T-cell (primary cell): ENCODE measurements around the gene TOM1L2. TPM values are rescaled to one million over a fixed set of nuclear protein-coding genes. Genes with fewer than 3 reads are reported as not detected.

Experiments
- ATAC-seq, 4 experiments: fragments of 200-7000 bp in 3 of 4; fragments of 150-1000 bp in 1 of 4; cut with Tn5 transposase; replicated peaks in 1 of 4; 1 replicate in 3 of 4; 2 replicates in 1 of 4; pipeline ENCODE4 v1.10.0; 2021; ENCODE audit warnings: moderate library complexity in 3 of 4, mild to moderate bottlenecking in 2 of 4, moderate number of reproducible peaks in 1 of 4
- CTCF ChIA-PET, 2 donors: fragments of 300-600 bp; sonication (Branson Sonifier 250); formaldehyde crosslinking; loops; one replicate each; lab custom pipeline; 2022; ENCODE audit warnings: antibody characterized with exemption in 2 of 2; lab: Charles Lee
- POLR2A ChIA-PET, 2 donors: fragments of 300-600 bp; sonication (Branson Sonifier 250); formaldehyde crosslinking; loops; one replicate each; lab custom pipeline; 2022; ENCODE audit warnings: antibody characterized with exemption in 2 of 2; lab: Charles Lee
- DNase-seq, 35 experiments: peaks; one replicate each; pipeline versions ENCODE4 v3.0.0 to v3.0.0-alpha.2; 2013 to 2023
- H3K27ac ChIP-seq: one replicate; pipeline ENCODE4 v1.5.1; 2013; ENCODE audit warnings: low read length
- H3K27me3 ChIP-seq, 2 experiments: replicated peaks in 1 of 2; 1 replicate in 1 of 2; 2 replicates in 1 of 2; pipeline versions ENCODE4 v1.6.1 to v1.7.0; 2013; ENCODE audit warnings: low read length in 1 of 2, mixed read lengths in 1 of 2; ENCODE audit not compliant: control insufficient read depth in 2 of 2, insufficient read depth in 2 of 2; ENCODE audit errors: extremely low read depth in 1 of 2
- H3K36me3 ChIP-seq, 2 donors: 1 replicate in 1 of 2; 2 replicates in 1 of 2; pipeline versions ENCODE4 v1.6.1 to v1.7.0; 2013; ENCODE audit warnings: low read length in 1 of 2; ENCODE audit not compliant: control insufficient read depth in 2 of 2, insufficient read depth in 1 of 2; ENCODE audit errors: extremely low read depth in 1 of 2
- H3K4me1 ChIP-seq, 2 experiments: 1 replicate in 1 of 2; 2 replicates in 1 of 2; pipeline versions ENCODE4 v1.6.1 to v1.7.0; 2013; ENCODE audit warnings: low read length in 2 of 2, mixed read lengths in 1 of 2; ENCODE audit not compliant: insufficient read depth in 2 of 2, control insufficient read depth in 1 of 2; ENCODE audit errors: extremely low read depth in 1 of 2
- H3K4me3 ChIP-seq, 2 donors: 1 replicate in 1 of 2; 2 replicates in 1 of 2; pipeline versions ENCODE4 v1.5.1 to v1.7.0; 2013; ENCODE audit warnings: mild to moderate bottlenecking in 2 of 2, low read length in 1 of 2, moderate library complexity in 1 of 2; ENCODE audit not compliant: control insufficient read depth in 1 of 2; ENCODE audit errors: extremely low read depth in 1 of 2
- H3K9me3 ChIP-seq: 2 replicates; pipeline ENCODE4 v1.7.0; 2013
- H3K27ac Mint-ChIP-seq, 2 donors: one replicate each; pipeline ENCODE4 v1.8.0; 2020 to 2021; ENCODE audit warnings: mild to moderate bottlenecking in 2 of 2, mixed read lengths in 2 of 2
- H3K27me3 Mint-ChIP-seq, 2 donors: one replicate each; pipeline ENCODE4 v1.8.0; 2021 to 2022; ENCODE audit warnings: mixed read lengths in 2 of 2
- H3K36me3 Mint-ChIP-seq: one replicate; pipeline ENCODE4 v1.8.0; 2021; ENCODE audit warnings: mixed read lengths
- H3K4me1 Mint-ChIP-seq, 3 donors: one replicate each; pipeline ENCODE4 v1.8.0; 2020 to 2022; ENCODE audit warnings: mixed read lengths in 3 of 3, mild to moderate bottlenecking in 1 of 3
- H3K4me3 Mint-ChIP-seq, 3 donors: one replicate each; pipeline ENCODE4 v1.8.0; 2020 to 2022; ENCODE audit warnings: mild to moderate bottlenecking in 3 of 3, mixed read lengths in 3 of 3, moderate library complexity in 3 of 3
- H3K9me3 Mint-ChIP-seq, 3 donors: one replicate each; pipeline ENCODE4 v1.8.0; 2020 to 2022; ENCODE audit warnings: mixed read lengths in 3 of 3
- WGBS: methylation state at CpG from one replicate; pipeline ENCODE4 v1.1.5; 2013; ENCODE audit warnings: missing lambda C conversion rate; ENCODE audit not compliant: insufficient coverage; 5-methylcytosine and 5-hydroxymethylcytosine counted together
- total RNA-seq, 35 experiments: library from RNA in 6 of 35; stranded (reverse) in 6 of 35; fragments of 120-200 nt in 1 of 35; gene quantifications; one replicate each; pipeline versions ENCODE4 v1.2.1 to v1.2.4 and lab custom pipeline; 2013 to 2026

TOM1L2 gene
- total RNA-seq, 5 donors from 2014 or later (not counting 1 experiment from before 2014, with no cell fraction given) = 57.5 to 71.5 (median 61.9) TPM

DNA sequence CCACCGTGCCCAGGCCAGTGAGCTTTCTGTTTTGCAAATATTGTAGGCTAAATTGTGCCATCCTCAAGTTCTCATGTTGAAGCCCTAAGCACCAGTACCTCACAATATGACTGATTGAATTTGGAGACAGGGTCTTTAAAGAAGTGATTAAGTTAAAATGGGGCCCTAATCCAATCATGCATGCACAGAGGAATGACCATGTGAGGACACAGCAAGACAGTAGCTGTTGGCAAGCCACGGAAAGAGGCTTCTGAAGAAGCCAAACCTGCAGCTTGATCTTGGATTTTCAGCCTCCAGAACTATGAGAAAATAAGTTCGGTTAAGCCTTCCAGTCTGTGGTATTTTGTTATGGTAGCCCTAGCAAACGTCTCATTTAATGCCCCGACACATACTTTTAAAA is 24.9 kb downstream of the TOM1L2 start:
- H3K27ac ChIP-seq = no peak overlapping the region
- no peaks in the 10 kb centered on the region for H3K9me3 ChIP-seq
- ChIA-PET POLR2A (no interaction called here), CTCF (no interaction called here)
- peaks cover 5 to 9% of the 10 kb centered on the region in 2 experiments for H3K4me1 ChIP-seq
- H3K27ac Mint-ChIP-seq = no peak overlapping the region
- 100% methylated on average over 1 of the region's 5 CpGs for WGBS
- peaks cover 9% of the 10 kb centered on the region for H3K36me3 Mint-ChIP-seq
- no peaks in the 10 kb centered on the region for H3K27me3 Mint-ChIP-seq
- no peak overlapping the region for H3K4me3 ChIP-seq
- no peaks in the 10 kb centered on the region for H3K36me3 ChIP-seq
- peaks cover 45 to 69% (median 50%) of the 10 kb centered on the region in 3 donors for H3K4me1 Mint-ChIP-seq
- DNase-seq = no peak
- no peak for ATAC-seq
- H3K27me3 ChIP-seq = no peaks in the 10 kb centered on the region
- no peaks in the 10 kb centered on the region for H3K9me3 Mint-ChIP-seq
- H3K4me3 Mint-ChIP-seq = no peak overlapping the region

DNA sequence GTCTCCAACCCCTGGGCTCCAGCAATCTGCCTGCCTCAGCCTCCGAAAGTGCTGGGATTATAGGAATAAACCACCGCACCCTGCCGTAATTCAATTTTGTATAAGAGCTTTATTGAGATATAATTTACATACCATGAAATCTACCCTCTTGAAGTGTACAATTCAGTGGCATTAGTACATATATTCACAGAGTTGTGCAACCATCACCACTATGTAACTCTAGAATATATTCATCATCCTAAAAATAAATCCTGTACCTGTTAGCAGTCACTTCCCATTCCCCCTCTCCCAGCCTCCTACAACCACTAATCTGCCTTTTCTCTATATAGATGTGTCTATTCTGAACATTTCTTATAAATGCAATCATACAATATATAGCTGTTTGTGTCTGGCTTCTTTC is 26.1 kb downstream of the TOM1L2 start:
- CTCF ChIA-PET = interaction anchor here in 1 of 2 donors (1.0 kb wide), 1 partner anchor 14 kb away, joined by 3 read pairs; no protein-coding TSS in a partner anchor
- H3K27me3 Mint-ChIP-seq = no peaks in the 10 kb centered on the region
- Histone ChIP-seq H3K9me3 (no peaks in the 10 kb centered on the region), H3K27me3 (no peaks in the 10 kb centered on the region), H3K4me1 (peaks cover 5 to 9% of the 10 kb centered on the region in 2 experiments), H3K4me3 (no peak overlapping the region), H3K36me3 (no peaks in the 10 kb centered on the region), H3K27ac (no peak overlapping the region)
- no peak overlapping the region for H3K4me3 Mint-ChIP-seq
- peaks cover 43 to 59% (median 44%) of the 10 kb centered on the region in 3 donors for H3K4me1 Mint-ChIP-seq
- ATAC-seq (no peak), DNase-seq (no peak)
- POLR2A ChIA-PET = interaction anchor here (0.7 to 0.8 kb wide), 2 partner anchors 20 to 544 kb away, joined by 3 to 4 read pairs; no protein-coding TSS in a partner anchor
- H3K27ac Mint-ChIP-seq = no peak overlapping the region
- WGBS = no CpG with 5 or more reads among the region's 3 CpGs
- no peaks in the 10 kb centered on the region for H3K9me3 Mint-ChIP-seq
- H3K36me3 Mint-ChIP-seq = peaks cover 6% of the 10 kb centered on the region

DNA sequence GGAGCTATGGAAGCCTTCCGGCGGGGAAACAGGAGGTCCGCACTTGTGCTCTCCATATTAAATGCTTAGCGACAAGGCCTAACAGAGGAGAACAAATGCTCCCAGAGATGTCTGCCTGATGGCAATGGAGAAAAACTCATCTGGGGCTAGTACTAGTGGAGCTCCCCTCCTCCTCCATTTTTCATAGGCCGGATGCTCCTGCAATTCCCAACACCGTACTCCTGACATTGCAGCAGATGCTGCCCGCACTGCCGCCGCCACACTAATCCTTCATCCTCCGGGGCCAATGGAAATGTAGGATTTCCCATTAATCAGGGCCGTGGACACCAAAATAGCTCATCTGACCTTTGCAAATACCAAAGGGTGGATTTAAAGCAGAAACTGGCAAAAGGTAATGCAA is 27.5 kb downstream of the TOM1L2 start:
- POLR2A ChIA-PET = interaction anchor here (0.6 kb wide), 2 partner anchors 30 to 331 kb away, joined by 3 to 7 read pairs; no protein-coding TSS in a partner anchor
- peaks cover 6% of the 10 kb centered on the region for H3K36me3 Mint-ChIP-seq
- Histone ChIP-seq H3K36me3 (no peaks in the 10 kb centered on the region), H3K9me3 (no peaks in the 10 kb centered on the region), H3K4me1 (peaks cover 5 to 9% of the 10 kb centered on the region in 2 experiments), H3K4me3 (no peak overlapping the region), H3K27me3 (no peaks in the 10 kb centered on the region), H3K27ac (no peak overlapping the region)
- CTCF ChIA-PET = interaction anchor here (0.5 to 0.6 kb wide), 2 partner anchors 72 to 445 kb away, joined by 3 read pairs; no protein-coding TSS in a partner anchor
- WGBS = 100% methylated on average over 5 of the region's 11 CpGs
- H3K4me1 Mint-ChIP-seq = peaks cover 40 to 47% (median 47%) of the 10 kb centered on the region in 3 donors
- no peak overlapping the region for H3K4me3 Mint-ChIP-seq
- DNase-seq (no peak), ATAC-seq (no peak)
- no peak overlapping the region for H3K27ac Mint-ChIP-seq
- no peaks in the 10 kb centered on the region for H3K27me3 Mint-ChIP-seq
- H3K9me3 Mint-ChIP-seq = no peaks in the 10 kb centered on the region

DNA sequence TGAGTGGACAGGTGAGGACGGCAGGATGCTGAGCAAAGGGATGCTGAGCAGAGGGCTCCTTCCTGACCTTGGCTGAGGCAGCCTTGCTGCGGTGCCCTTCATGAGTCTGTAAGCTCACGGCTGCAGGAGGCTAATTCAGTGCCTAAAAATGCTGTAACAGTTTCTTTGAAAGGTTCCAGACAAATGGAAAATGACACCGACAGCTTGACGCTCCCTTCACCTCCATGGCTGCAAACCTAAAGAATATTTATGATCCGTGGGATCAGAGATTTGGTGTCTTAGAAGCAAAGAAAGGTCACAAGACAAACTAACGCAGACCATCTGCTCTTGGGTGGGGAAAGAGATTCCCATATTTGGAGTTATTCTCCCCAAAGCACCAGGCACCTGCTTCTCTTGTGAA is 28.0 kb downstream of the TOM1L2 start:
- H3K36me3 Mint-ChIP-seq = peaks cover 2% of the 10 kb centered on the region
- H3K9me3 Mint-ChIP-seq = no peaks in the 10 kb centered on the region
- Histone ChIP-seq H3K9me3 (no peaks in the 10 kb centered on the region), H3K27me3 (no peaks in the 10 kb centered on the region), H3K27ac (no peak overlapping the region), H3K4me1 (peaks cover 5 to 9% of the 10 kb centered on the region in 2 experiments), H3K36me3 (no peaks in the 10 kb centered on the region), H3K4me3 (no peak overlapping the region)
- ATAC-seq = no peak
- H3K4me3 Mint-ChIP-seq = no peak overlapping the region
- POLR2A ChIA-PET = no interaction called here
- no peak for DNase-seq
- H3K27ac Mint-ChIP-seq = no peak overlapping the region
- no peaks in the 10 kb centered on the region for H3K27me3 Mint-ChIP-seq
- 88% methylated on average over 3 of the region's 7 CpGs for WGBS
- CTCF ChIA-PET = no interaction called here
- peaks cover 40 to 47% (median 46%) of the 10 kb centered on the region in 3 donors for H3K4me1 Mint-ChIP-seq

DNA sequence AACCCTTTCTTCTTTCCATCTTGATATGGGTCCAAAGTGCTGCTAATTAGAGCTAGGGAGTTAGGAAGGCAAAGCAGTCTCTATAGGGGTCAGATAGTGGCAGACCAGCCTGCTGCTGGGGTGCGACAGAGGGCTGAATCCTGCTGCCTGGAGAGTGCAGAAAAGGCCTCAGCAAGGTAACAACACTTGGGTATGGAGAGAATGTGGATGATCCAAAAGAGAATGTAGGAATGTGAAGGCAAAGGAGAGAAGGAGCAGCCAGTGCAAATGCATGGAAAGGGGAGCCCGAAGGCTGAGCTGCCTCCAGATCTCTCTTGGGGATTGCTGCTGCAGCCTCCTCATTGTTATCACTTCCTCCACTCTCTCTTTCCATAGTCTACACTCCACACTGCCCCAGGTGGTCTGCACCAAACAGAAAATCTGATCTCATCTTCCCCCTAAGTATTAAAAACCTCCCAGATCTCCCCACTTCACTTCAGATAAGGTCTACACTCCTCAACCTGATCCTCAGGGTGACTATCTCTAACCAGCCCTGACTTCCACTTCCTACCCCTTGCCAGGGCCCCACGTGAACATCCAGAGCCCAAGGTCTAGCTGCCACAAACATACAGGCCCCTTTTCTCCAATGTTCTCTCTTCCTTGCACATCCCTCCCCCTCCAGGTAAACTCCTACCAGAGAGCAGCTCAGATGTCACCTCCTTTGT is 28.8 kb downstream of the TOM1L2 start:
- Mint-ChIP-seq H3K4me3 (peak overlapping the region in 1 of 3 donors; percentile 4), H3K36me3 (no peaks in the 10 kb centered on the region), H3K9me3 (no peaks in the 10 kb centered on the region), H3K27me3 (no peaks in the 10 kb centered on the region), H3K27ac (no peak overlapping the region), H3K4me1 (peaks cover 42 to 49% (median 43%) of the 10 kb centered on the region in 3 donors)
- ChIA-PET CTCF (no interaction called here), POLR2A (no interaction called here)
- no peaks in the 10 kb centered on the region for H3K36me3 ChIP-seq
- H3K4me3 ChIP-seq = no peak overlapping the region
- peaks cover 5 to 9% of the 10 kb centered on the region in 2 experiments for H3K4me1 ChIP-seq
- ATAC-seq = no peak
- no peaks in the 10 kb centered on the region for H3K9me3 ChIP-seq
- H3K27me3 ChIP-seq = no peaks in the 10 kb centered on the region
- no peak overlapping the region for H3K27ac ChIP-seq
- no peak for DNase-seq
- 66% methylated on average over 3 of the region's 3 CpGs for WGBS

DNA sequence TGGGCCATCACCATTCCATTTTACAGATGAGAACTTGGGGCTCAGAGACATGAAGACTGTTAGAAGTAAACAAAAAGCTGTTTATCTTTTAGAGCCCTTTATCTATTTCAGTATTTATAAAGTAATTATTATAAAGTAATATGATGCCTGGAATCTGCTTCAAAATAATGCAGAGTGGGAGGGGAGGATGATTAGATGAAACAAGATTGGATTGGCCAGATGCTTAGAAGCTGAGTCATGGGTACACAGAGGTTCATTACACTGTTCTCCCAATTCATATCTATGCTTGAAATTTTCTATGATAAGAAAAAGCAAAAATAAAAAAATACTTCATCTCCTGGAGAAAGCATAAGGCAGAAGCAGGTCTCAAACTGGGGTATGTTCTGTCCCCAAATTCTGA is 29.4 kb downstream of the TOM1L2 start:
- Histone ChIP-seq H3K27ac (no peak overlapping the region), H3K4me1 (peaks cover 5 to 9% of the 10 kb centered on the region in 2 experiments), H3K9me3 (no peaks in the 10 kb centered on the region), H3K4me3 (no peak overlapping the region), H3K27me3 (no peaks in the 10 kb centered on the region), H3K36me3 (no peaks in the 10 kb centered on the region)
- DNase-seq (no peak), ATAC-seq (no peak)
- Mint-ChIP-seq H3K4me3 (no peak overlapping the region), H3K9me3 (no peaks in the 10 kb centered on the region), H3K36me3 (no peaks in the 10 kb centered on the region), H3K4me1 (peaks cover 44 to 55% (median 47%) of the 10 kb centered on the region in 3 donors), H3K27me3 (no peaks in the 10 kb centered on the region), H3K27ac (no peak overlapping the region)
- POLR2A ChIA-PET = no interaction called here
- CTCF ChIA-PET = no interaction called here
